ENCODE results near the gene ARHGEF39. TPM values are rescaled to one million over a fixed set of nuclear protein-coding genes. Genes with fewer than 3 reads are reported as not detected.

Gene ARHGEF39
- total RNA-seq, 1 donor from 2014 or later, result 0.85 TPM

DNA sequence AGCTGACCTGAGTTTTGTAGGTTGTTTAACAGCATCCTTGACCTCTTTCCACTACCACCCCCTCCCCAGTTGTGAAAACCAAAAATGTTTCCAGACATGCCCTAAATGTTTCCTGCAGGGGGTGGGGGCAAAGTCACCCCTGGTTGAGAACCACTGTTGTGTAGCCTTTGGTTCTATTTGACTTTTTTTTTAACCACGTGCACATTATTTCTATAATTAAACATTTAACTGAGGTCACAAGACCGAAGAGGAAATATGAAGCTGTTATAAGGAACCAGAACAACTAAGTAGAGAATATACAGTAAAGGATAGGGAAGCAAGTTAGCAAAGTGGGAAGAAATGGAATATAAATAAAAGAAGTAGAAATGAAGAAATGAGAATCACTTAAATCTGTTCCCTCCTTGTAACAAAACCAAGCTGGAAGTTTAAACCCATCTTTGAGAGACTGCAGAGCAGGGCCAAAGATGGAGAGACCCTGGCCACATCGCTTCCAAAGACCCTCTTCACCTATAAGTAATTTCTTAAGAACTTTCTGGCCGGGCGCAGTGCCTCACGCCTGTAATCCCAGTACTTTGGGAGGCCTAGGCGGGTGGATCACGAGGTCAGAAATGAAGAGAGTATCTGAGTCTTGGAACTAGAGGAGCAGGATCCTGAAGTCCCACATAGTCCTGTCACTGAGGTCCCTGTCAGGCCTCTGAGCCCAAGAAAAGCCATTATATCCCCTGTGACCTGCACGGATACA, 28.7 kb downstream of the ARHGEF39 start:
- no peaks in the 10 kb centered on the region for H3K4me1 Mint-ChIP-seq (ENCODE audit: low read depth)
- TF ChIP-seq, protein P1, sequence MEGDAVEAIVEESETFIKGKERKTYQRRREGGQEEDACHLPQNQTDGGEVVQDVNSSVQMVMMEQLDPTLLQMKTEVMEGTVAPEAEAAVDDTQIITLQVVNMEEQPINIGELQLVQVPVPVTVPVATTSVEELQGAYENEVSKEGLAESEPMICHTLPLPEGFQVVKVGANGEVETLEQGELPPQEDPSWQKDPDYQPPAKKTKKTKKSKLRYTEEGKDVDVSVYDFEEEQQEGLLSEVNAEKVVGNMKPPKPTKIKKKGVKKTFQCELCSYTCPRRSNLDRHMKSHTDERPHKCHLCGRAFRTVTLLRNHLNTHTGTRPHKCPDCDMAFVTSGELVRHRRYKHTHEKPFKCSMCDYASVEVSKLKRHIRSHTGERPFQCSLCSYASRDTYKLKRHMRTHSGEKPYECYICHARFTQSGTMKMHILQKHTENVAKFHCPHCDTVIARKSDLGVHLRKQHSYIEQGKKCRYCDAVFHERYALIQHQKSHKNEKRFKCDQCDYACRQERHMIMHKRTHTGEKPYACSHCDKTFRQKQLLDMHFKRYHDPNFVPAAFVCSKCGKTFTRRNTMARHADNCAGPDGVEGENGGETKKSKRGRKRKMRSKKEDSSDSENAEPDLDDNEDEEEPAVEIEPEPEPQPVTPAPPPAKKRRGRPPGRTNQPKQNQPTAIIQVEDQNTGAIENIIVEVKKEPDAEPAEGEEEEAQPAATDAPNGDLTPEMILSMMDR (IDR thresholded peaks at IDR 0.05), result no peak
- peaks cover 1% of the 10 kb centered on the region for H3K27me3 Mint-ChIP-seq (ENCODE audit: low read depth)
- no peak overlapping the region for H3K27ac Mint-ChIP-seq (ENCODE audit: unreplicated experiment)
- no peaks in the 10 kb centered on the region for H3K9me3 Mint-ChIP-seq (ENCODE audit: low read depth)
- H3K4me3 Mint-ChIP-seq (ENCODE audit: unreplicated experiment), result no peak overlapping the region
- DNase-seq (ENCODE audit: low spot score), result no peak
- peaks cover 4% of the 10 kb centered on the region for H3K36me3 Mint-ChIP-seq (ENCODE audit: low read depth)

DNA sequence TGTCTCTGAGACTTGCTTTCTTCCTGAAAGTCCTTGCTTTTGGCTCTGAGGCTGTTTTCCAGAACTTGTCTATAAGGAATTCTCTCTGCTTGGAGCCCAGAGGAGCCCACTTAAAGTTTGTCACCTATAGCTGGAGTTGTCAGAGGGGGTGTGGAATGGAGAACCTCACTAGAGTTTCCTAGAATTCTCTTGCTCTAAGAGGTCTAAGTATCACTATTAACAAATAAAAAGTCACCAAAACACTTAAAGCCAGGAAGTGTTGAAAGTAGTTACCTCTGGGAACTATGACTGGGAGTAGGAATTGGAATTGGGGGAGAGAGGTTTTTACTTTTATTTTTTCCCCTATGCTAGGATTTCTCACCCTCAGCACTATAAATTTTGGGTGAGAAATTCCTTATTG, 29.3 kb downstream of the ARHGEF39 start:
- Mint-ChIP-seq H3K27me3 (ENCODE audit: low read depth) (peaks cover 1% of the 10 kb centered on the region), H3K36me3 (ENCODE audit: low read depth) (peaks cover 4% of the 10 kb centered on the region), H3K4me1 (ENCODE audit: low read depth) (no peaks in the 10 kb centered on the region), H3K9me3 (ENCODE audit: low read depth) (no peaks in the 10 kb centered on the region), H3K27ac (ENCODE audit: unreplicated experiment) (no peak overlapping the region), H3K4me3 (ENCODE audit: unreplicated experiment) (no peak overlapping the region)
- TF ChIP-seq, protein P1 (IDR thresholded peaks at IDR 0.05), result no peak
- no peak for DNase-seq (ENCODE audit: low spot score)

DNA sequence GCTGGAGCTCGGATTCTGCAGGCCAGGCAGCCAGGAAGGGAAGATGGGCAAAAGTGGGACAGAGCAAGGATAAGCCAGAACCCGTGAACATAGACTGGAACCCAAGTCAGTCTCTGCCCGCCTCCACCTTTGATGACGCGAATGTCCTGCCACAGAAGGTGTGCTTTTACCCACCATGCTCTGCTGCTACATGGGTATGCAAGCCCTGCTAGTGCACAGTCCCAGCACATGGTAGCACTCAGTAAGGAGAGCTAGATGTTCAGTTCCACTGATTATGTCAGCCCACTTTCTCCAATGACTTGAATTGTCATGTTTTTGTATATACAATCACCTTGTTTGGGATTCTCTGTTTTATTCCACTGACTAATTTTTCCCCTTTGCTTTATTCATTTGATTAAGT, 35.4 kb downstream of the ARHGEF39 start:
- no peaks in the 10 kb centered on the region for H3K27me3 Mint-ChIP-seq (ENCODE audit: low read depth)
- DNase-seq (ENCODE audit: low spot score), result no peak
- no peak overlapping the region for H3K4me3 Mint-ChIP-seq (ENCODE audit: unreplicated experiment)
- no peaks in the 10 kb centered on the region for H3K9me3 Mint-ChIP-seq (ENCODE audit: low read depth)
- TF ChIP-seq, protein P1 (IDR thresholded peaks at IDR 0.05), result no peak
- no peak overlapping the region for H3K27ac Mint-ChIP-seq (ENCODE audit: unreplicated experiment)
- H3K4me1 Mint-ChIP-seq (ENCODE audit: low read depth), result no peaks in the 10 kb centered on the region
- H3K36me3 Mint-ChIP-seq (ENCODE audit: low read depth), result no peaks in the 10 kb centered on the region

DNA sequence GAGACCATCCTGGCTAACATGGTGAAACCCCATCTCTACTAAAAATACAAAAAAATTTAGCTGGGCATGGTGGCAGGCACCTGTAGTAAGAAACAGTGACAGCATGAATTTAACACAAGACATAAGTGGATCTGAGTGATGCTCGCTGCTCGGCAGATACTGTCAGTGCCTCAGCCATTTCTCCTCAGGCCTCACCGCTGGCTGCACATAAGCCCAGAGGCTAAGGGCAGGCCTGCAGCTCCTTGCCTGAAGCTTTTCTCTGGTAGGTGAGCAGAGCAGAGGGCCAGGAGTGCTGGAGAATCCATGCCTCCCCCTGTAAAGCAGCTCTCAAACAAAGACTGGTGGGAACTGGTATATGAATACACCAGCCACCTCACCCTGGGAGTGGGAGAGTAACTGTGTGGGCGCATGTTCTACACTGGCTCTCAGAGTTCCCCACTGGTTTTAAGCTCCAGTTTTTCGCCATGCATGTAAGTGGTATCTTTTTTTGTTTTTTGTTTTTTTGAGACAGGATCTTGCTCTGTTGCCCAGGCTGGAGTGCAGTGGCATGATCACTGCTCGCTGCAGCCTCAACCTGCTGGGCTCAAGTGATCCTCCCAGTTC, 36.5 kb downstream of the ARHGEF39 start:
- Mint-ChIP-seq H3K27ac (ENCODE audit: unreplicated experiment) (no peak overlapping the region), H3K4me1 (ENCODE audit: low read depth) (no peaks in the 10 kb centered on the region), H3K9me3 (ENCODE audit: low read depth) (no peaks in the 10 kb centered on the region), H3K36me3 (ENCODE audit: low read depth) (no peaks in the 10 kb centered on the region), H3K27me3 (ENCODE audit: low read depth) (no peaks in the 10 kb centered on the region), H3K4me3 (ENCODE audit: unreplicated experiment) (no peak overlapping the region)
- TF ChIP-seq, protein P1 (IDR thresholded peaks at IDR 0.05), result no peak
- DNase-seq (ENCODE audit: low spot score), result no peak

DNA sequence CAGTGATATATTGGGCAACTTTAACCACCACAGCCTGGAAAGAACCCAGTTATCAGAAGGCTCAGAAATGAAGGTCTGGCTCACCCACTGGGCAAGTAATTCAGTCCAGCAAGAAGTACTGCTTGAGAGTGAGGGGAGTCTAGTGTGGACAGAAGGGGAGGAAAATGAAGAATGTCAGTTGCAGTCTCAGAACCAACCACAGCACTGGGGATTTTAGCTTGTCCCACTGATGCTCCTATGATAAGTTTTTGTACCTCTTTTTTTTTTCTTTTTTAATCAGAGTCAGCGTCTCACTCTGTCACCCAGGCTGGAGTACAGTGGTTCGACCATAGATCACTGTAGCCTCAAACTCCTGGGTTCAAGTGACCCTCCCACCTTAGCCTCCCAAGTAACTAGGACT, 37.4 kb downstream of the ARHGEF39 start:
- TF ChIP-seq, protein P1 (IDR thresholded peaks at IDR 0.05), result no peak
- no peak overlapping the region for H3K4me3 Mint-ChIP-seq (ENCODE audit: unreplicated experiment)
- H3K9me3 Mint-ChIP-seq (ENCODE audit: low read depth), result no peaks in the 10 kb centered on the region
- H3K36me3 Mint-ChIP-seq (ENCODE audit: low read depth), result no peaks in the 10 kb centered on the region
- H3K4me1 Mint-ChIP-seq (ENCODE audit: low read depth), result no peaks in the 10 kb centered on the region
- no peak for DNase-seq (ENCODE audit: low spot score)
- no peaks in the 10 kb centered on the region for H3K27me3 Mint-ChIP-seq (ENCODE audit: low read depth)
- H3K27ac Mint-ChIP-seq (ENCODE audit: unreplicated experiment), result no peak overlapping the region

Measured in chondrocyte (in vitro differentiated cells).